ENCODE data around the gene RASAL1. TPM values are rescaled to one million over a fixed set of nuclear protein-coding genes. Genes with fewer than 3 reads are reported as not detected.

Gene RASAL1
- total and polyA plus RNA-seq, 8 donors = 3.0 to 62.0 (median 23.8) TPM

DNA sequence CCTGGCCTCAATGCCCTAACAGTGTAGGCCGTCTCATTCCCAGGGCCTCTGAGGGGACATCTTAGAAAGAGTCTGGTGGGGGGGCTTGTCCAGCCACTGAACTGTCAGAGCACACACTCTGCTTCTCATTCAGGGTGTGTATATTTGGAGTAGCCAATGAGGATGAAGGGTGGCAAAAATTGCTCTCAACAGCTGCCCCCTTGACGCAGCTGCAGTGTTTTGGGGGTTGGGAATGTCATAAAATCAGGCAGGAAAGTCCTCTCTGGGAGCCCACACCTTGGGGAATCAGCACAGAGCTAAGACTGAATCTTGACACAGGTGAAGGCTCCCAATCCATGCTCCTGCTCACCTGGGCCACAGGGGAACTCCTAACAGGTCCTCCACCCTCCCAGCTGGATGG, 1.5 kb downstream of the RASAL1 start:
- DNase-seq = no peak
- WGBS, 5 donors = 55 to 83% (median 72%) methylated on average over 2 of the region's 2 CpGs
- intact Hi-C loops (cut with DNase I; ENCODE audit: low total_unique reads) = no loop called here
- Histone ChIP-seq H3K4me1 (peaks cover 0 to 16% (median 13%) of the 10 kb centered on the region in 4 donors), H3K36me3 (no peaks in the 10 kb centered on the region), H3K4me3 (peak overlapping the region in 2 of 4 donors; percentile 40 to 52), H3K27me3 (peaks cover 7 to 81% (median 20%) of the 10 kb centered on the region in 3 donors), H3K9me3 (no peaks in the 10 kb centered on the region), H3K27ac (no peak overlapping the region)
- no peak for TF ChIP-seq POLR2A (IDR thresholded peaks at IDR 0.05)

DNA sequence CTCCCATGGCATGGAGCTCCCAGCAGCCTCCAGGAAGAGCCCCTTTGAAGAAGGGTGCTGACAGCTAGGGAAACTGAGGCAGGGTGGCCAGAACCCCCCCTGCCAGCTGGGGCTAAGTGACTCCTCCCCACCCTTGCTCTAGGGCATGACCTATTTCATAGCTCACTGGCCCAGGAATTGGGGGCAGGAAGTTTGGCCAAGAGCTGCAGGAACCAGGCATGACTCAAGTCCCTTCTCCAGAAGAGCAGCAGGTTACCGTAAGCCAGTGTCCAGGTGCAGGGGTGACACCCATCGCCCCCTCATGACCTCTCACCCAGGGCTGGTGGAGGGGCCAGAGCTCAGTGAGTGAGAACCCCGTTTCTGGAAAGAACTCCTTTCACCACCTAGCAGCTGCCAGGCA, 1.9 kb downstream of the RASAL1 start:
- H3K9me3 ChIP-seq = no peaks in the 10 kb centered on the region
- no peak overlapping the region for H3K27ac ChIP-seq
- intact Hi-C loops (cut with DNase I; ENCODE audit: low total_unique reads) = no loop called here
- H3K4me3 ChIP-seq = peak overlapping the region in 2 of 4 donors; percentile 40 to 52
- peaks cover 7 to 83% (median 20%) of the 10 kb centered on the region in 3 donors for H3K27me3 ChIP-seq
- DNase-seq = no peak
- TF ChIP-seq POLR2AphosphoS5 (IDR thresholded peaks at IDR 0.05) = no peak
- TF ChIP-seq EP300 (IDR thresholded peaks at IDR 0.05) = no peak
- TF ChIP-seq, protein P1, sequence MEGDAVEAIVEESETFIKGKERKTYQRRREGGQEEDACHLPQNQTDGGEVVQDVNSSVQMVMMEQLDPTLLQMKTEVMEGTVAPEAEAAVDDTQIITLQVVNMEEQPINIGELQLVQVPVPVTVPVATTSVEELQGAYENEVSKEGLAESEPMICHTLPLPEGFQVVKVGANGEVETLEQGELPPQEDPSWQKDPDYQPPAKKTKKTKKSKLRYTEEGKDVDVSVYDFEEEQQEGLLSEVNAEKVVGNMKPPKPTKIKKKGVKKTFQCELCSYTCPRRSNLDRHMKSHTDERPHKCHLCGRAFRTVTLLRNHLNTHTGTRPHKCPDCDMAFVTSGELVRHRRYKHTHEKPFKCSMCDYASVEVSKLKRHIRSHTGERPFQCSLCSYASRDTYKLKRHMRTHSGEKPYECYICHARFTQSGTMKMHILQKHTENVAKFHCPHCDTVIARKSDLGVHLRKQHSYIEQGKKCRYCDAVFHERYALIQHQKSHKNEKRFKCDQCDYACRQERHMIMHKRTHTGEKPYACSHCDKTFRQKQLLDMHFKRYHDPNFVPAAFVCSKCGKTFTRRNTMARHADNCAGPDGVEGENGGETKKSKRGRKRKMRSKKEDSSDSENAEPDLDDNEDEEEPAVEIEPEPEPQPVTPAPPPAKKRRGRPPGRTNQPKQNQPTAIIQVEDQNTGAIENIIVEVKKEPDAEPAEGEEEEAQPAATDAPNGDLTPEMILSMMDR (IDR thresholded peaks at IDR 0.05) = no peak
- TF ChIP-seq POLR2A (IDR thresholded peaks at IDR 0.05) = no peak
- peaks cover 0 to 16% (median 13%) of the 10 kb centered on the region in 4 donors for H3K4me1 ChIP-seq
- no peaks in the 10 kb centered on the region for H3K36me3 ChIP-seq
- WGBS, 5 donors = 69 to 83% (median 75%) methylated on average over 3 of the region's 3 CpGs

DNA sequence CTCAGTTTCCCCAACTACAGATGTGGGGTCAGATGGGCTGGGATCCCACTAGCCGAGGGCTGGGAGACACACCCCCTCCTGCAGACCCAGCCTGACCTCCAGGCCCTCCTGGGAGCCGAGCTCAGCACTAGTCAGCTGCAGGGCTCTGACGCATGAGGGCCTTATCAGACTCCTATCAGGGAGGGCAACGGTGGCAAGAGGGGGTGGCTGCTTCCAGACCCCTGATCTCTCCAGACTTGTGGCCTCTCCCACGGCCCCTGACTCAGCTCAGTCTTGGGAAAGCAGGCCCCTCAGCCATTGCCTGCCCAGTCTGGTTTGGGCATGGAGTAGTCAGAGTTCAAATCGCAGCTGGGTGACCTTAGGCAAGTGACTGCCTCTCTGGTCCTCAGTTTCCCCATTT, 2.5 kb downstream of the RASAL1 start:
- intact Hi-C loops (cut with DNase I; ENCODE audit: low total_unique reads) = no loop called here
- Histone ChIP-seq H3K27ac (no peak overlapping the region), H3K27me3 (peaks cover 7 to 83% (median 20%) of the 10 kb centered on the region in 3 donors), H3K4me1 (peaks cover 0 to 16% (median 13%) of the 10 kb centered on the region in 4 donors), H3K4me3 (peak overlapping the region in 1 of 4 donors; percentile 40), H3K9me3 (no peaks in the 10 kb centered on the region), H3K36me3 (no peaks in the 10 kb centered on the region)
- DNase-seq = no peak
- WGBS, 5 donors = 43 to 80% (median 58%) methylated on average over 1 to 6 of the region's 6 CpGs
- no peak for TF ChIP-seq EP300 (IDR thresholded peaks at IDR 0.05)
- TF ChIP-seq, protein P1 (IDR thresholded peaks at IDR 0.05) = no peak
- no peak for TF ChIP-seq POLR2A (IDR thresholded peaks at IDR 0.05)

DNA sequence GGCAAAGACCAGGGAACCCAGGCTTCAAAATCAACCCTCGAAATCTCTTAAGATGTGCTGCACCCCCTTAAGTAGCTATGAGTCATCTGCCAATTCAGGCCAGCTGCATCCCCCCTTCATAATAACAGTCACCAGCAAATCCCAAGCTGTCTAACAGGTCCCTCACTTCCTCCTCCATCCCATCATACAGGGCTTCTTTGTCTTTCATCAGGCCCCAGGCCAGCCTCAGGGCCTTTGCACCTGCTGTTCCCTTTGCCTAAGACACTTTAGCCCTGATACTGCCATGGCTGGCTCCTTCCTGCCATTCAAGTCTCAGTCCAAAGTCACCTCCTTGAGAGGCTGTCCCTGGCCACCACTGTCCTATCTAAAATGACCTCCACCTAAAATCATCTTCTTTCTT, 4.0 kb downstream of the RASAL1 start:
- TF ChIP-seq, protein P1 (IDR thresholded peaks at IDR 0.05) = no peak
- TF ChIP-seq POLR2A (IDR thresholded peaks at IDR 0.05) (no peak), EP300 (IDR thresholded peaks at IDR 0.05) (no peak), POLR2AphosphoS5 (IDR thresholded peaks at IDR 0.05) (no peak)
- Histone ChIP-seq H3K27ac (no peak overlapping the region), H3K4me3 (no peak overlapping the region), H3K4me1 (peaks cover 0 to 14% (median 11%) of the 10 kb centered on the region in 4 donors), H3K9me3 (no peaks in the 10 kb centered on the region), H3K27me3 (peaks cover 7 to 80% (median 20%) of the 10 kb centered on the region in 3 donors), H3K36me3 (no peaks in the 10 kb centered on the region)
- no peak for DNase-seq
- intact Hi-C loops (cut with DNase I; ENCODE audit: low total_unique reads) = no loop called here
- WGBS, 5 donors = 76 to 91% (median 79%) methylated on average over 1 of the region's 1 CpG

DNA sequence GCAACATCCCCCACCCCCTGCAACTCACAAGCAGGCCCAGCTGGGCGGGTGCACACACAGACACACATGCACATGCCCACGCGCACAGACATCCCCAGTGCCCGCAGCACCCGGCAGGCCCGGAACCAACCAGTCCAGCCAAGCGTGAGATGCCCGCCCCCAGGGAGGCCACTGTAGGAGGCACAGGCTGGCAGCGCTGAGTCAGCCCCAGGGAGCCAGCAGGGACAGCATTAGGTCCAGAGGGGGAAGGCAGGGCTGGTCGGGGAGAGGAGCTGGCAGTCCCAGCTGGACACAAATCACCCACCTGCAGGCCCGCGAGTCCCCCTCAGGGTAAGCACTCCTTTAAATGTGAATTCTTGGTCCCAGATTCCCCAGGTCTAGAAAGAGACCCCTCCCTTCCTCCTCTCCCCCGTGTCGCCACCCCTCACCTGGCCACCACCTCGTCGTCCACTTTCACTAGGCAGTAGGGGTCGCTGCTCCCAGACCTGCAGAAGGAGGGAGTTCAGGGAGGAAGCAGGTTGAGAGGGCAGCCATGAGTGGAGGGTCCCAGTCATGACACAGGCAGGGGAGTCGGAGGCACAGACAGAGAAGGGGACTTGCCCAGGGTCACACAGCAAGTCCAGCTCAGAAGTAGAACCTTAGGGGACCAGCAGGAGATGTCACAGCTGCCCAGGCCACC, 5.0 kb downstream of the RASAL1 start:
- no peaks in the 10 kb centered on the region for H3K36me3 ChIP-seq
- intact Hi-C loops (cut with DNase I; ENCODE audit: low total_unique reads) = no loop called here
- WGBS, 5 donors = 27 to 60% (median 52%) methylated on average over 8 to 18 of the region's 18 CpGs
- peaks cover 0 to 5% (median 4%) of the 10 kb centered on the region in 4 donors for H3K4me1 ChIP-seq
- H3K4me3 ChIP-seq = no peak overlapping the region
- no peaks in the 10 kb centered on the region for H3K9me3 ChIP-seq
- DNase-seq = peak in 1 of 2 donors; percentile 50
- TF ChIP-seq, protein P1 (IDR thresholded peaks at IDR 0.05) = no peak
- no peak for TF ChIP-seq POLR2A (IDR thresholded peaks at IDR 0.05)
- TF ChIP-seq EP300 (IDR thresholded peaks at IDR 0.05) = no peak
- no peak for TF ChIP-seq POLR2AphosphoS5 (IDR thresholded peaks at IDR 0.05)
- H3K27me3 ChIP-seq = peaks cover 2 to 70% (median 12%) of the 10 kb centered on the region in 3 donors
- H3K27ac ChIP-seq = no peak overlapping the region

All from stomach (tissue), 9 donors.